Hematopoietic multipotent progenitor cell treated with erythropoietin and hydrocortisone succinate and interleukin-3 and kit ligand, for 17 days (in vitro differentiated cells): ENCODE data around the gene ARHGEF10L.
"Not testable (repeated sequence)": the region's sequence is repeated elsewhere in the genome, so short reads cannot be mapped to it uniquely, and the experiment has no call there.

Experiments
- DNase-seq: peaks from one replicate; pipeline ENCODE4 v3.0.0-alpha.2; 2015; ENCODE audit warnings: low spot score

ARHGEF10L gene

DNA sequence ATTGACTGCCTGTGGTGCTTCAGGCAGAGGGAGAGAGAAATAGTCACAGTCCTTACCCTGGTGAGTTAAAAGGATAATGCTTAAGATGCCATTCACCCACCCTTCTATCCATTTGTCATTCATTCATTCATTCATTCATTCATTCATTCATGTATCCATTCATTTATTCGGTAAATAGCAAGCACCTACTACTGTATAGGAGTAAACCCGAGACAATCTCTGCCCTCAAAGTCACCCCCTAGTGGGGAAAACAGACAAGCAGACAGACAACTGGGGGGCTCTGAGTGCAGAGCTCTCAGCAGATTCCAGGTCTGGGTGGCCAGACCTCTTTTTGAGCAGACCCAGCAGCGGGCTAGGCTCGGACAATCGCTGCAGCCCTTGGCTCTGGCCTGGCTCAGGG, 201.6 kb downstream of the ARHGEF10L start:
- DNase-seq, result no peak

DNA sequence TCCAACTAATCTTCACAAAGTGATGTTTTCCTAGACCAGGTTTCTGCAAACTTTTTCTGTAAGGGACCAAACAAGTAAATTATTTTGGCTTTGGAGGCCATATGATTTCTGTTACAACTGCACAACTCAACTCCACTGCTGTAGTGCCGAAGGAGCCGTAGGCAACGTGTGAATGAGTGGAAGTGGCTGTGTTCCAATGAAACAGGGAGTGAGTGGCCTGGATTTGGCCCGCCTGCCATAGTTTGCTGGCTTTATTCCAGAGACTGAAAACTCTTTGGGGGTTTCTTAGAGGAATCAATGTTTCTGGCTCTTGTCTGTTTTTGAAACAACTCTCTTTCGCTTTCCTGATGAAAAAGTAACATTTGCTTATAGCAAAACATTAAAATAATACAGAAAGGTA, 203.1 kb downstream of the ARHGEF10L start:
- DNase-seq, result no peak

DNA sequence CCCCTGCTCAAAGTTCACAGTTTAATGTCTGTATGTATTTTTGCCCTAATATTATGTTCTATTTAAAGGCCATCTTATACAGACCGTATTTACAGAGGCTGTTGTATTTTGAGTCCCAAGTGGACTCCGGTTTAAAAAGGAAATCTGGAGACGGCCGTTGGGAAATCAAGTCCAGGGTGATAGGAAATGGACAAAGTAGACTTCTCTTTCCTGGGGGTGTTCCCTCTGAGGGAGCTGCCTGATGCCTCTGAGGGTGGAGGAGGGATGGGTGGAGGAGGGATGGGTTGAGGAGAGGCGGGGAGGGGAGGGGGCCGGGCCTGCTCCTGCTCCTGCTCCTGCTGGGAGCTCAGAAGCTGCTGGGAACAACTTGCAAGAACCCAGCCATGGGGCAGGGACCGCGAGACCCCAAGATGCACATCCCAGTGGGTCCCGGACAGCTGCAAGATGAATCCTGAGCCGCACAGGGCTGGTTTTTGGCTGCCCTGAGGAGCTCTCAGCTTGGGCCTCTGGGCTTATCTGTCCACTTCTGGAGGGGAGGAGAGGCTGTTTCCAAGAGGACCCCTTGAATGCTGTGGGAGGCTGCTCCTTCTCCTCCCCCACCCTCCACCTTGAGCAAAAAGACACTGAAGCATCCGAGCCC, 203.6 kb downstream of the ARHGEF10L start:
- DNase-seq, result no peak

DNA sequence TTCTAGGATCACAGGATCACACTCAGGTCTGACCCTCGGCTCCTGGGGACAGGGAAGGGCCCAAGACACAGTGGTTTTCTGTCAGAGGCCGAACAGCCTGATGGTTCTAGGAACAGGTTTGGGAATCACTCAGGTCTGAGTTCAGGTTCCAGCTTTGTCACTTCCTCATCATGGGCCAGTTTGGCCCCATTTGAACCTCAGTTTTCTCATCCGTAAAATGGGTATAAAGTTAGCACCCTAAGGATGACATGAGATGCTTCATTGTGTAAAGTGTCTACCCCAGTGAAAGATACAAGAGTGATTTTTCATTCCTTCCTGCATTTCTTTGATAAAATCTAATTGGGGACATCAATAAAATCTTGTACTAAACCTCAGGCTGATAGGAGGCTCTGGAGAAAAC, 204.4 kb downstream of the ARHGEF10L start:
- DNase-seq, result no peak

DNA sequence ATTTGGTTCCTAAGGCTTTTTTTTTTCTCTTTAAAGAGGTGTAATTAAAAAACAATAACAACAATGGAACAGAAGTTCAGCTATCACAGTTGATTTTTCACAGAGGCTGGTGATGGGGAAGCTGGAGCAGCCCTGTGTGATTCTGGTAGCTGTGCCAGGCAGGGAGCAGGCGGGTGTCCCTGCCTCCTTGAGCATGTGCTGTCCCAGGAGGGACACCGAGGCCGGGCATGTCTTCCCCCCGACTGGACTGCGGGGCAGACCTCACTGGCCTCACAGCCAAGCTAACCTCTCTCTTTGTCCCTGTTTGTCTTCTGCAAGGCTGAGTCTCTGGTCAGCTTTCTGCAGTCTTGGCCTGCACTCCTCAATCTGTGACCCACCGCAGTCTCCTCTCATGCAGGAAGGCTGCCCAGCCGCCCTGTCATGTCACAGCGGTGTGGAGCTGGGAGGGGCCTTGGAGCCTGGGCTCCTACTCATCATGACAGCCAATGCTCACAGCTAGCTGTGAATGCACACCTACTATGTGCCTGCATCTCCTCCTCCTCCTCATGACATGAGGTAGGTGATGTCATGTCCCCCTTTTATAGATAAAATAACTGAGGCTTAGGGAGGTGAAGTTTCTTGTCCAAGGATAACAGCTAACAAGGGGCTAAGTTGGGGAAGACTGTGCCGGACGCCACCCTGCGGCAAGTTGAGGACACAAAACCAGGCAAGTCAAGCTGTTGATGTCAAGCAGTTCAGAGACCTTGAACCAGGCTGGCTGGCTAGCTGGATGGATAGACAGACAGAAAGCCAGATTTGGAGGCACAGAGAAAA, 205.4 kb downstream of the ARHGEF10L start:
- DNase-seq, result no peak

DNA sequence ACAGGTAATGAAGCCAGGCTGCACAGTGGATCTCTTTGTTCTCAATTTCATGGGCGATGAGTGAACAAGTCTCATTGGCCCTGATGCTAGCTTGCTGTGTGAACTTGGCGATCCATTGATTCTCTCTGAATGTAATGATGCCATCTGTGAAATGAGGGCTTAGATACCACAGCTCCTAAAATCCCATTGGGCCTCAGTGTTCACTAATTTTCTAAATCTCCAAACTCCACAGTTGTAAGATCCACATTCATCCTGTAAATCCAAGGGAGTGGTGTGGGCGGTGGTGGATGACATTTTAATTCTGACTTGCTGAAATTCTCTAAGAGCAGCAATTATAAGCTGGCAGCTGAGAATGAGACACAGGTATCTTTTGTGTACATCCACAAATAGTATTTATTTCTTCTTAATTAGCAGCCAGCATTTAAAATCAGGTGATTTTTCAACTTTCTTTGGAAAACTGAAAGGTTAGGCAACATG, 206.0 kb downstream of the ARHGEF10L start:
- no peak for DNase-seq

DNA sequence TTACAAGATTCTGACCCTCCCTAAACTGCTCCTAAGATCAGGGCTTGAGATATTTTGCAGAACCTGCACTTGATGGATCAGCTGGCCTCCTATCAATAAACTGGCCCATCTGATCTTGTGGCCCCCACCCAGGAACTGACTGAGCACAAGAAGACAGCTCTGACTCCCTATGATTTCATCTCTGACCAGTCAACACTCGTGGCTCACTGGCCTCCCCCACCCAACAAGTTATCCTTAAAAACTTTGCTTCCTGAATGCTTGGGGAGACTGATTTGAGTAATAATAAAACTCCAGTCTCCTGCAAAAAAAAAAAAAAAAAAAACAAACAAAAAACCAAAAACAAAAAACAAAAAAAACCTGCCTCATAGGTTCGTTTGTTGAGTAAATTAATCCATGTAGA, 206.8 kb downstream of the ARHGEF10L start:
- DNase-seq, result not testable (repeated sequence)

DNA sequence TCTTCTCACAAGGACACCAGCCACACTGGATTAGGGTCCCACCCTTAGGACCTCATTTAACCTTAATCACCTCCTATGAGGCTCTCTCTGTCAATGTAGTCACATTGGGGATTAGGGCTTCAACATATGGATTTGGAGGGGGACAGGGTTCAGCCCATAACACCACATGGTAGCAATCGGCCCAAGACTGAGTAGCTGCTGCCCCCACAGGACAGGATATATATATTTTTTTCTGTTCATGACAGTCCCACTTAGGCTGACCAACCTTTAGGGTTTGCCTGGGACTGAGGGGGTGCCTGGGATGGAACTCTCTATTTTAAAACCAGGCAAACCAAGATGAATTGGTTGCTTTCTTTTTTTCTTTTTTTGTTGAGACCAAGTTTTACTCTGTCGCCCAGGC, 207.4 kb downstream of the ARHGEF10L start:
- no peak for DNase-seq
